Mucosa of rectum (tissue), 2 donors: ENCODE measurements around the gene IRX6.

Source experiments
- H3K27ac ChIP-seq, 2 donors: one replicate each; pipeline ENCODE4 v1.7.0; 2013; ENCODE audit warnings: inconsistent platforms in 2 of 2, low read depth in 2 of 2, low read length in 2 of 2
- H3K27me3 ChIP-seq, 2 donors: one replicate each; pipeline ENCODE4 v1.7.0; 2013; ENCODE audit warnings: low read length in 2 of 2; ENCODE audit not compliant: control insufficient read depth in 2 of 2, insufficient read depth in 2 of 2
- H3K36me3 ChIP-seq, 2 donors: one replicate each; pipeline ENCODE4 v1.7.0; 2013; ENCODE audit warnings: low read length in 2 of 2; ENCODE audit not compliant: control insufficient read depth in 2 of 2, insufficient read depth in 2 of 2
- H3K4me1 ChIP-seq, 2 donors: one replicate each; pipeline ENCODE4 v1.7.0; 2013; ENCODE audit warnings: low read length in 2 of 2, mild to moderate bottlenecking in 1 of 2; ENCODE audit not compliant: control insufficient read depth in 2 of 2, insufficient read depth in 2 of 2
- H3K4me3 ChIP-seq, 2 donors: one replicate each; pipeline ENCODE4 v1.7.0; 2013; ENCODE audit warnings: low read length in 2 of 2
- H3K9ac ChIP-seq, 2 donors: one replicate each; pipeline ENCODE4 v1.7.0; 2013; ENCODE audit warnings: low read length in 2 of 2, low read depth in 1 of 2, mild to moderate bottlenecking in 1 of 2
- H3K9me3 ChIP-seq, 2 donors: one replicate each; pipeline ENCODE4 v1.7.0; 2013; ENCODE audit warnings: low read length in 2 of 2; ENCODE audit not compliant: control insufficient read depth in 2 of 2
- donor health status: healthy.
- donor health status: Normal muscosa, but diverticular disease.

IRX6 gene

GRCh38 chr16:55357241-55357640, 33.2 kb downstream of the IRX6 start:
- H3K9me3 ChIP-seq, result no peaks in the 10 kb centered on the region
- H3K4me1 ChIP-seq, result no peaks in the 10 kb centered on the region
- H3K9ac ChIP-seq, result no peak overlapping the region
- no peaks in the 10 kb centered on the region for H3K27me3 ChIP-seq
- no peaks in the 10 kb centered on the region for H3K36me3 ChIP-seq
- no peak overlapping the region for H3K27ac ChIP-seq
- H3K4me3 ChIP-seq, result no peak overlapping the region

GRCh38 chr16:55359946-55360345, 35.9 kb downstream of the IRX6 start:
- no peak overlapping the region for H3K4me3 ChIP-seq
- H3K4me1 ChIP-seq, result no peaks in the 10 kb centered on the region
- no peak overlapping the region for H3K27ac ChIP-seq
- H3K36me3 ChIP-seq, result no peaks in the 10 kb centered on the region
- no peak overlapping the region for H3K9ac ChIP-seq
- H3K9me3 ChIP-seq, result no peaks in the 10 kb centered on the region
- H3K27me3 ChIP-seq, result no peaks in the 10 kb centered on the region

- Histone ChIP-seq H3K27ac (no peak overlapping the region), H3K9me3 (no peaks in the 10 kb centered on the region), H3K4me1 (no peaks in the 10 kb centered on the region), H3K4me3 (no peak overlapping the region), H3K27me3 (peaks cover under 1 to 3% of the 10 kb centered on the region in 2 donors), H3K9ac (no peak overlapping the region), H3K36me3 (no peaks in the 10 kb centered on the region)
Measured at GRCh38 chr16:55364811-55365210, 40.8 kb downstream of the IRX6 start.

- peaks cover 5 to 10% of the 10 kb centered on the region in 2 donors for H3K27me3 ChIP-seq
- no peak overlapping the region for H3K9ac ChIP-seq
- H3K27ac ChIP-seq, result no peak overlapping the region
- no peaks in the 10 kb centered on the region for H3K4me1 ChIP-seq
- no peaks in the 10 kb centered on the region for H3K9me3 ChIP-seq
- no peaks in the 10 kb centered on the region for H3K36me3 ChIP-seq
- no peak overlapping the region for H3K4me3 ChIP-seq
Measured at GRCh38 chr16:55367301-55367811, 43.4 kb downstream of the IRX6 start.

- no peaks in the 10 kb centered on the region for H3K9me3 ChIP-seq
- no peaks in the 10 kb centered on the region for H3K4me1 ChIP-seq
- H3K36me3 ChIP-seq, result no peaks in the 10 kb centered on the region
- peaks cover 5 to 10% of the 10 kb centered on the region in 2 donors for H3K27me3 ChIP-seq
- no peak overlapping the region for H3K27ac ChIP-seq
- H3K9ac ChIP-seq, result no peak overlapping the region
- no peak overlapping the region for H3K4me3 ChIP-seq
Measured at GRCh38 chr16:55367866-55368603, 44.0 kb downstream of the IRX6 start.

GRCh38 chr16:55369151-55369550, 45.1 kb downstream of the IRX6 start:
- no peak overlapping the region for H3K4me3 ChIP-seq
- no peaks in the 10 kb centered on the region for H3K4me1 ChIP-seq
- H3K27me3 ChIP-seq, result peaks cover 5 to 10% of the 10 kb centered on the region in 2 donors
- H3K9me3 ChIP-seq, result no peaks in the 10 kb centered on the region
- no peak overlapping the region for H3K27ac ChIP-seq
- no peaks in the 10 kb centered on the region for H3K36me3 ChIP-seq
- H3K9ac ChIP-seq, result no peak overlapping the region

GRCh38 chr16:55370762-55371482, 46.9 kb downstream of the IRX6 start:
- Histone ChIP-seq H3K4me3 (no peak overlapping the region), H3K36me3 (no peaks in the 10 kb centered on the region), H3K27ac (no peak overlapping the region), H3K27me3 (peaks cover 5 to 10% of the 10 kb centered on the region in 2 donors), H3K9ac (no peak overlapping the region), H3K4me1 (no peaks in the 10 kb centered on the region), H3K9me3 (no peaks in the 10 kb centered on the region)

GRCh38 chr16:55372792-55373488, 48.9 kb downstream of the IRX6 start:
- no peak overlapping the region for H3K4me3 ChIP-seq
- H3K36me3 ChIP-seq, result no peaks in the 10 kb centered on the region
- H3K27ac ChIP-seq, result no peak overlapping the region
- H3K4me1 ChIP-seq, result no peaks in the 10 kb centered on the region
- H3K27me3 ChIP-seq, result peaks cover 5 to 10% of the 10 kb centered on the region in 2 donors
- no peaks in the 10 kb centered on the region for H3K9me3 ChIP-seq
- H3K9ac ChIP-seq, result no peak overlapping the region

- no peaks in the 10 kb centered on the region for H3K36me3 ChIP-seq
- no peaks in the 10 kb centered on the region for H3K4me1 ChIP-seq
- H3K27me3 ChIP-seq, result peaks cover 2 to 10% of the 10 kb centered on the region in 2 donors
- H3K9ac ChIP-seq, result no peak overlapping the region
- H3K9me3 ChIP-seq, result no peaks in the 10 kb centered on the region
- no peak overlapping the region for H3K27ac ChIP-seq
- H3K4me3 ChIP-seq, result no peak overlapping the region
Measured at GRCh38 chr16:55373489-55373832, 49.5 kb downstream of the IRX6 start.

GRCh38 chr16:55376045-55376444, 52.0 kb downstream of the IRX6 start:
- no peak overlapping the region for H3K9ac ChIP-seq
- H3K4me1 ChIP-seq, result no peaks in the 10 kb centered on the region
- no peaks in the 10 kb centered on the region for H3K36me3 ChIP-seq
- peaks cover 0 to 4% of the 10 kb centered on the region in 2 donors for H3K27me3 ChIP-seq
- H3K9me3 ChIP-seq, result no peaks in the 10 kb centered on the region
- H3K4me3 ChIP-seq, result no peak overlapping the region
- H3K27ac ChIP-seq, result no peak overlapping the region
